Smooth muscle cell (in vitro differentiated cells): ENCODE data around the gene PEX14. TPM values are rescaled to one million over a fixed set of nuclear protein-coding genes. Genes with fewer than 3 reads are reported as not detected.

Source experiments
- DNase-seq: peaks from one replicate; lab custom pipeline; 2025; ENCODE audit not compliant: unreplicated experiment; lab: John Stamatoyannopoulos, UW
- H2AFZ ChIP-seq: fragments of 200-600 bp; sonication (generic); 2 replicates; pipeline ENCODE4 v1.6.0; 2016; ENCODE audit warnings: antibody characterized with exemption, low read depth, mild to moderate bottlenecking
- H3F3A ChIP-seq: fragments of 200-600 bp; sonication (generic); 2 replicates; pipeline ENCODE4 v1.6.0; 2017; ENCODE audit warnings: antibody characterized with exemption, low read depth
- H3K27ac ChIP-seq: fragments of 200-600 bp; sonication (generic); 2 replicates; pipeline ENCODE4 v1.5.1; 2016; ENCODE audit warnings: low read depth, mild to moderate bottlenecking
- H3K27me3 ChIP-seq: fragments of 200-600 bp; sonication (generic); 2 replicates; pipeline ENCODE4 v1.6.1; 2016; ENCODE audit warnings: low read depth, mild to moderate bottlenecking
- H3K36me3 ChIP-seq: fragments of 200-600 bp; sonication (generic); 2 replicates; pipeline ENCODE4 v1.5.1; 2016; ENCODE audit warnings: low read depth
- H3K4me1 ChIP-seq: fragments of 200-600 bp; sonication (generic); 2 replicates; pipeline ENCODE4 v1.5.1; 2016; ENCODE audit warnings: low read depth
- H3K4me2 ChIP-seq: fragments of 200-600 bp; sonication (generic); 2 replicates; pipeline ENCODE4 v1.6.0; 2016; ENCODE audit warnings: mild to moderate bottlenecking
- H3K4me3 ChIP-seq: fragments of 200-600 bp; sonication (generic); 2 replicates; pipeline ENCODE4 v1.5.1; 2016; ENCODE audit warnings: mild to moderate bottlenecking
- H3K79me2 ChIP-seq: fragments of 200-600 bp; sonication (generic); 2 replicates; pipeline ENCODE4 v1.6.0; 2016; ENCODE audit warnings: low read depth, mild to moderate bottlenecking
- H3K9ac ChIP-seq: fragments of 200-600 bp; sonication (generic); 2 replicates; pipeline ENCODE4 v1.6.0; 2016; ENCODE audit warnings: low read depth
- H3K9me3 ChIP-seq: fragments of 200-600 bp; sonication (generic); replicated peaks from 2 replicates; pipeline ENCODE4 v1.5.1; 2016; ENCODE audit warnings: low read depth
- H4K20me1 ChIP-seq: fragments of 200-600 bp; sonication (generic); 2 replicates; pipeline ENCODE4 v1.6.0; 2016; ENCODE audit warnings: low read depth
- WGBS: methylation state at CpG from one replicate; pipeline ENCODE4 v1.1.7; 2016; ENCODE audit warnings: low lambda C conversion rate; 5-methylcytosine and 5-hydroxymethylcytosine counted together
- polyA plus RNA-seq: library from polyadenylated mRNA; unstranded; fragments of >200 nt; fragmentation: Nextera tagmentation; extraction: Ambion mirVana; gene quantifications from 2 replicates; pipeline ENCODE4 v1.2.1, GENCODE V29; 2016
- total RNA-seq: library from RNA; depleted of rRNA; stranded (reverse); fragments of >200 nt; gene quantifications from 2 replicates; pipeline ENCODE4 v1.2.3, GENCODE V29; 2014
- TF ChIP-seq, protein P1 (sequence below): fragments of 200-600 bp; sonication (generic); IDR thresholded peaks from 2 replicates; pipeline ENCODE4 v1.5.1; 2017; ENCODE audit warnings: borderline replicate concordance, mild to moderate bottlenecking, antibody characterized with exemption; ENCODE audit not compliant: insufficient read depth, poor library complexity, severe bottlenecking

The PEX14 gene
- total and polyA plus RNA-seq, 2 experiments from 2014 or later: 14.2 to 15.2 TPM

DNA sequence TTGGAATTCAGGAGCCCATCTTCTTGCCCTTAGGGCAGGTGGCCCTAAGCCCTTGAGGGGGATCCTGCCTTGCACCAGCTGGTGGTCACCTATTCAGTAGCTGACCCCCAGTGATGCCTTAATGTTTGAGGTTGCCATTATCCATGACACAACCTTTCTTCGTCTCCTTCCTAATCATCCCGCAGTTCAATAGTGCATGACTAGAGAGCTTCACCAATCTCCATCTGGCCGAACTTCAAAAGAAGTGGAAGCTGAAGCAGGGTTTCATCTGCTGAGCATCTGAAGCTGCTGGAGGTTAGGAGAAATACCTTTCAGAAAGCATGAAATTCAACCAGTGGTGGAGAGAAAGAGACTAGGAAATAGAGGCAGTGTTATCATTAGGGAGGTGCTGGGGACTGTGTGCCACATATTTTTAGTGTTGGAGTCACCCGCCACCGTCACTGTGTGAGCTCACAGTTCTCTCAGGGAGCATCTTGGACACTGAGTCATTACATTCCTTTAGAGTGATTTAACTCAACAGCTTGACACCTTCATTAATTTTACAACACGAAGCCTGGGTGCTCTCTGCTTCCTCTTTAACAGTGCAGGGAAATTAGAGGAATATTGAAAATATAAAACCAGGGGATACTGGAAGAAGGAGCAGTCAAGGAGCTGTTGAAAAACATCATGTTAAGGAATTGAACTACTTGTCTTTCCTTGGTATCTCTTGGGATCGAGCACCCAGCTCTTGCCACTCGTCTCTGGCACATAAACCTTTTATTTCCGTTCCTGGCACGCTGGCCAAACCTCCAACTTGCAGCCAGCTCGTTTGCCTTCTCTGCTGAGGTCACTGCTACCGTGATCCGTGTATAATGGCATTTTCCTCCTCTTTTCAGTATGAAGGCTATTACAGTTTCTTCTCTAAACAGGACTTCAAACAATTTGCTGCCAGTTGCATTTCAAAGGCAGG lies 53.6 kb downstream of the PEX14 start:
- H3K27me3 ChIP-seq: no peaks in the 10 kb centered on the region
- no peaks in the 10 kb centered on the region for H3K36me3 ChIP-seq
- H2AFZ ChIP-seq: no peak overlapping the region
- H3F3A ChIP-seq: peaks cover 18% of the 10 kb centered on the region
- TF ChIP-seq, protein P1, sequence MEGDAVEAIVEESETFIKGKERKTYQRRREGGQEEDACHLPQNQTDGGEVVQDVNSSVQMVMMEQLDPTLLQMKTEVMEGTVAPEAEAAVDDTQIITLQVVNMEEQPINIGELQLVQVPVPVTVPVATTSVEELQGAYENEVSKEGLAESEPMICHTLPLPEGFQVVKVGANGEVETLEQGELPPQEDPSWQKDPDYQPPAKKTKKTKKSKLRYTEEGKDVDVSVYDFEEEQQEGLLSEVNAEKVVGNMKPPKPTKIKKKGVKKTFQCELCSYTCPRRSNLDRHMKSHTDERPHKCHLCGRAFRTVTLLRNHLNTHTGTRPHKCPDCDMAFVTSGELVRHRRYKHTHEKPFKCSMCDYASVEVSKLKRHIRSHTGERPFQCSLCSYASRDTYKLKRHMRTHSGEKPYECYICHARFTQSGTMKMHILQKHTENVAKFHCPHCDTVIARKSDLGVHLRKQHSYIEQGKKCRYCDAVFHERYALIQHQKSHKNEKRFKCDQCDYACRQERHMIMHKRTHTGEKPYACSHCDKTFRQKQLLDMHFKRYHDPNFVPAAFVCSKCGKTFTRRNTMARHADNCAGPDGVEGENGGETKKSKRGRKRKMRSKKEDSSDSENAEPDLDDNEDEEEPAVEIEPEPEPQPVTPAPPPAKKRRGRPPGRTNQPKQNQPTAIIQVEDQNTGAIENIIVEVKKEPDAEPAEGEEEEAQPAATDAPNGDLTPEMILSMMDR: no peak
- H4K20me1 ChIP-seq: peaks cover 75% of the 10 kb centered on the region
- peak overlapping the region; percentile 49 for H3K4me2 ChIP-seq
- peaks cover 11% of the 10 kb centered on the region for H3K79me2 ChIP-seq
- H3K4me3 ChIP-seq: no peak overlapping the region
- no peak for DNase-seq
- H3K9ac ChIP-seq: peak overlapping the region; percentile 44
- WGBS: 18% methylated on average over 13 of the region's 13 CpGs
- H3K4me1 ChIP-seq: peaks cover 29% of the 10 kb centered on the region
- H3K9me3 ChIP-seq: no peaks in the 10 kb centered on the region
- H3K27ac ChIP-seq: peak overlapping the region; percentile 54

DNA sequence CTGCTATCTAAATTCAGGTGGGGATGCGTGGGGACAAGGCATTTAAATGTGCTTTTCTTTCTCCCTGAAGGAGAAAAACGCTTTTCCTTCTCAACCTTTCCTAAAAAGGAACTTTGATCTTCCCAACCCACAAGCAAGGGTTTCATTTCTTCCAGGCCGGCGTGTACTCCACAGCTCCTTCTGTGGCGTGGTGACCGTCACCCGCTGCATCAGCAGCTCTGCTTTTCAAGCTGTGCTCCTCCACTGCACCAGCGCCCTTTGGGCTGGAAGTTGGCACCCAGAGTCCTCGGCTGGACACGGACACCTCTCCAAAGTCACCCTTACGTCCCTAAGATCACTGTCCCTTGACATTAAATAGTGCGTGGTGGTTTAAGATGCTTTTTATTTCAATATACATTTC lies 54.3 kb downstream of the PEX14 start:
- Histone ChIP-seq H3K4me1 (peaks cover 29% of the 10 kb centered on the region), H3F3A (peaks cover 18% of the 10 kb centered on the region), H3K4me2 (peak overlapping the region; percentile 35), H3K79me2 (peaks cover 16% of the 10 kb centered on the region), H3K36me3 (no peaks in the 10 kb centered on the region), H3K9ac (peak overlapping the region; percentile 44), H3K9me3 (no peaks in the 10 kb centered on the region), H2AFZ (no peak overlapping the region), H3K27ac (peak overlapping the region; percentile 54), H3K4me3 (no peak overlapping the region), H4K20me1 (peaks cover 79% of the 10 kb centered on the region), H3K27me3 (no peaks in the 10 kb centered on the region)
- DNase-seq: no peak
- 69% methylated on average over 12 of the region's 12 CpGs for WGBS
- TF ChIP-seq, protein P1: no peak

DNA sequence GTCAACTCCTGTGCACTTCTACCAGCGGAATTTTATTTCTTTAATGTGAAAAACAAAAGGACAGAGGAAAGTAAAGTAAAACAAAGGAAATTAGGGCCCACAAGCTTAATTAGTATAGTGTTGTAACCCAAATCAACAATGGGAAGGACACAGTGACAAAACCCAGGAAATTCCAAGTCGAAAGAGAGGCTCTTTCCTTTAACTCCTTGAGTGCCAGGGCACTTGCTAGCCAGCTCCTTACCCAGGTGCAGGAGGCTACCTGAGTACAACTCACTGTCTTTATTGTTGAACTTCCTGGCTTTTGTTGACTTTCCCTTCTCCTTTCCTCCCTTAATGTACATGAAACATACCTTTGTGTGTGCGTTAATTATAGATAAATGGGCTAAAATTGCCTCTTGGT lies 55.0 kb downstream of the PEX14 start:
- no peaks in the 10 kb centered on the region for H3K27me3 ChIP-seq
- no peaks in the 10 kb centered on the region for H3K9me3 ChIP-seq
- H3K4me1 ChIP-seq: peaks cover 29% of the 10 kb centered on the region
- H4K20me1 ChIP-seq: peaks cover 79% of the 10 kb centered on the region
- DNase-seq: no peak
- peak overlapping the region; percentile 93 for H3K4me2 ChIP-seq
- H3K9ac ChIP-seq: peak overlapping the region; percentile 52
- peaks cover 18% of the 10 kb centered on the region for H3F3A ChIP-seq
- WGBS: 23% methylated on average over 3 of the region's 3 CpGs
- peak overlapping the region; percentile 94 for H3K27ac ChIP-seq
- H3K4me3 ChIP-seq: no peak overlapping the region
- no peaks in the 10 kb centered on the region for H3K36me3 ChIP-seq
- H2AFZ ChIP-seq: no peak overlapping the region
- TF ChIP-seq, protein P1: no peak
- H3K79me2 ChIP-seq: peaks cover 16% of the 10 kb centered on the region
